HEK293 (cell line): ENCODE measurements around the gene MKLN1.
A peak's percentile ranks its signal among the peaks of the same experiment; 100 is the strongest.
"Not testable (repeated sequence)": the region's sequence is repeated elsewhere in the genome, so short reads cannot be mapped to it uniquely, and the experiment has no call there.

Experiments
- CTCF ChIA-PET: fragments of 350-600 bp; formaldehyde crosslinking; extraction: SDS; loops from one replicate; lab custom pipeline; 2021; ENCODE audit warnings: antibody characterized with exemption; lab: Yijun Ruan, JAX
- POLR2A ChIA-PET: fragments of 300-600 bp; formaldehyde crosslinking; extraction: SDS; loops from one replicate; lab custom pipeline; 2020; ENCODE audit warnings: antibody characterized with exemption, inconsistent platforms; lab: Yijun Ruan, JAX
- H3K27ac ChIP-seq: fragments of 200-500 bp; sonication (Bioruptor generic); 2 replicates; pipeline ENCODE4 v1.5.1; 2014; ENCODE audit warnings: low read depth, low read length, control low read depth, inconsistent platforms; ENCODE audit errors: extremely low read depth
- H3K36me3 ChIP-seq, 2 experiments: fragments of 200-500 bp in 1 of 2; sonication (Bioruptor generic) in 1 of 2; 1 replicate in 1 of 2; 2 replicates in 1 of 2; pipeline ENCODE4 v1.5.1; 2014 to 2017; ENCODE audit warnings: inconsistent platforms in 2 of 2, low read length in 2 of 2; ENCODE audit not compliant: control insufficient read depth in 2 of 2, insufficient read depth in 1 of 2
- H3K4me1 ChIP-seq: fragments of 200-500 bp; sonication (Bioruptor generic); 2 replicates; pipeline ENCODE4 v1.5.1; 2014; ENCODE audit warnings: mild to moderate bottlenecking, low read length, inconsistent platforms; ENCODE audit not compliant: control insufficient read depth, insufficient read depth
- H3K4me3 ChIP-seq: 2 replicates; pipeline ENCODE4 v1.5.1; 2011; ENCODE audit warnings: low read depth, mild to moderate bottlenecking, control low read depth, low read length, moderate library complexity
- H3K9me3 ChIP-seq: fragments of 200-500 bp; sonication (Bioruptor generic); 2 replicates; pipeline ENCODE4 v1.5.1; 2014; ENCODE audit warnings: low read depth, low read length, inconsistent platforms; ENCODE audit not compliant: control insufficient read depth, insufficient read depth
- GLIS1 ChIP-seq: fragments of 450-650 bp; formaldehyde crosslinking; IDR thresholded peaks from 2 replicates; pipeline ENCODE4 v1.5.1; 2016; ENCODE audit warnings: missing biosample characterization, missing genetic modification characterization
- SP3 ChIP-seq: fragments of 450-650 bp; formaldehyde crosslinking; IDR thresholded peaks from 2 replicates; pipeline ENCODE4 v1.5.1; 2016; ENCODE audit warnings: missing biosample characterization, missing genetic modification characterization
- TCF7L2 ChIP-seq: IDR thresholded peaks from 2 replicates; pipeline ENCODE4 v1.6.1; 2011; ENCODE audit warnings: low read depth, mild to moderate bottlenecking, inconsistent platforms, low read length, moderate library complexity, borderline replicate concordance
- ZBTB17 ChIP-seq: fragments of 450-650 bp; formaldehyde crosslinking; IDR thresholded peaks from 2 replicates; pipeline ENCODE4 v1.5.1; 2016; ENCODE audit warnings: missing biosample characterization, missing genetic modification characterization
- ZFP69B ChIP-seq: fragments of 450-650 bp; formaldehyde crosslinking; IDR thresholded peaks from 2 replicates; pipeline ENCODE4 v1.5.1; 2016; ENCODE audit warnings: missing biosample characterization, missing genetic modification characterization
- ZNF157 ChIP-seq: fragments of 450-650 bp; formaldehyde crosslinking; IDR thresholded peaks from 2 replicates; pipeline ENCODE4 v1.5.1; 2016; ENCODE audit warnings: missing biosample characterization, missing genetic modification characterization
- ZNF266 ChIP-seq: fragments of 450-650 bp; formaldehyde crosslinking; IDR thresholded peaks from 2 replicates; pipeline ENCODE4 v1.5.1; 2016; ENCODE audit warnings: missing biosample characterization, missing genetic modification characterization, low read depth
- ZNF501 ChIP-seq: fragments of 450-650 bp; formaldehyde crosslinking; IDR thresholded peaks from 2 replicates; pipeline ENCODE4 v1.5.1; 2016; ENCODE audit warnings: missing biosample characterization, missing genetic modification characterization
- ZNF561 ChIP-seq: fragments of 450-650 bp; IDR thresholded peaks from 2 replicates; pipeline ENCODE4 v1.5.1; 2018; ENCODE audit warnings: missing biosample characterization, missing genetic modification characterization, borderline replicate concordance
- ZNF664 ChIP-seq: fragments of 450-650 bp; formaldehyde crosslinking; IDR thresholded peaks from 2 replicates; pipeline ENCODE4 v1.5.1; 2016; ENCODE audit warnings: missing biosample characterization, missing genetic modification characterization
- ZNF670 ChIP-seq: fragments of 450-650 bp; formaldehyde crosslinking; IDR thresholded peaks from 2 replicates; pipeline ENCODE4 v1.5.1; 2016; ENCODE audit warnings: missing biosample characterization, missing genetic modification characterization, low read depth
- TF ChIP-seq, protein P1 (sequence below): fragments of 450-650 bp; formaldehyde crosslinking; IDR thresholded peaks from 2 replicates; pipeline ENCODE4 v1.5.1; 2017; ENCODE audit warnings: missing biosample characterization, missing genetic modification characterization
- TF ChIP-seq, protein P2 (sequence below): fragments of 450-650 bp; formaldehyde crosslinking; conservative IDR thresholded peaks from 2 replicates; pipeline ENCODE4 v1.5.1; 2016; ENCODE audit warnings: low read depth, missing biosample characterization, missing genetic modification characterization
- TF ChIP-seq, protein P3 (sequence below): fragments of 450-650 bp; formaldehyde crosslinking; IDR thresholded peaks from 2 replicates; pipeline ENCODE4 v1.5.1; 2017; ENCODE audit warnings: missing biosample characterization, missing genetic modification characterization
- TF ChIP-seq, protein P4 (sequence below): fragments of 450-650 bp; formaldehyde crosslinking; IDR thresholded peaks from 2 replicates; pipeline ENCODE4 v1.5.1; 2016; ENCODE audit warnings: missing biosample characterization, missing genetic modification characterization

The MKLN1 gene

DNA sequence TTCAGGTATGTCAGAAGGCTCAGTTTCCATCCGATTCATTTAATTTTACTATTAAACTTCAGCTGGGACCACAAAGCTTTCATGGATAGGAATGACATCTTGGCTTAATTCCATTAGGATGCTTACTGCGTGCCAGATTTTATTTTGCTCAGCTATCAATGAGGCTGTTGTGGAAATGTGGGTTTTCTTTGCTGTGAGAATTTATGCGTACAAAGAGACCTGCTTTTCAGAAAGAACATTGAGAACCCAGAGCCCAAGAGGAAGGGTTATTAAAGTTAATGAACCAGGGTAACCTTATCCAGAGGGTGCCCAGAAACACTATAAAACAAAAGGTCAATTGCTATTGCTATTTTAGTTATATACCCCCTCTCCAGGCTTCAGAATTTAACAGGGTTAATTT, 98.3 kb downstream of the MKLN1 start:
- H3K4me1 ChIP-seq, result no peaks in the 10 kb centered on the region
- TF ChIP-seq ZNF664 (tag by site-specific recombination) (no peak), ZNF157 (tag by site-specific recombination) (no peak), ZNF266 (tag by site-specific recombination) (no peak)
- peaks cover 0 to 8% of the 10 kb centered on the region in 2 experiments; a peak in 2 of 3 replicates for H3K36me3 ChIP-seq
- CTCF ChIA-PET, result no interaction called here
- no peaks in the 10 kb centered on the region for H3K9me3 ChIP-seq
- POLR2A ChIA-PET, result no interaction called here
- H3K4me3 ChIP-seq, result no peak overlapping the region
- H3K27ac ChIP-seq, result no peak overlapping the region

DNA sequence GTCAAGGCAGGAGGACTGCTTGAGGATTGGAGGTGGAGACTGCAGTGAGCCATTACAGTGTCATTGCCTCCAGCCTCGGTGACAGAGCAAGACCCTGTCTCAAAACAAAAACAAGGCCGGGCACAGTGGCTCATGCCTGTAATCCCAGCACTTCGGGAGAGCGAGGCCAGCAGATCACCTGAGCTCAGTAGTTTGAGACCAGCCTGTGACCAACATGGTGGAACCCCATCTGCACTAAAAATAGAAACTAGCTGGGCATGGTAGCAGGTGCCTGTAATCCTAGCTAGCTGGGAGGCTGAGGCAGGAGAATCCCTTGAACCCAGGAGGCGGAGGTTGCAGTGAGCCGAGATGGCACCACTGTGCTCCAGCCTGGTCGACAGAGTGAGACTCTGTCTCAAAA, 103.2 kb downstream of the MKLN1 start:
- POLR2A ChIA-PET, H3K36me3 ChIP-seq, H3K4me1 ChIP-seq, H3K9me3 ChIP-seq, H3K4me3 ChIP-seq, H3K27ac ChIP-seq: not testable (repeated sequence)
- CTCF ChIA-PET, result interaction anchor here (0.5 kb wide), 1 partner anchor 261 kb away, joined by 4 read pairs; no protein-coding TSS in a partner anchor

DNA sequence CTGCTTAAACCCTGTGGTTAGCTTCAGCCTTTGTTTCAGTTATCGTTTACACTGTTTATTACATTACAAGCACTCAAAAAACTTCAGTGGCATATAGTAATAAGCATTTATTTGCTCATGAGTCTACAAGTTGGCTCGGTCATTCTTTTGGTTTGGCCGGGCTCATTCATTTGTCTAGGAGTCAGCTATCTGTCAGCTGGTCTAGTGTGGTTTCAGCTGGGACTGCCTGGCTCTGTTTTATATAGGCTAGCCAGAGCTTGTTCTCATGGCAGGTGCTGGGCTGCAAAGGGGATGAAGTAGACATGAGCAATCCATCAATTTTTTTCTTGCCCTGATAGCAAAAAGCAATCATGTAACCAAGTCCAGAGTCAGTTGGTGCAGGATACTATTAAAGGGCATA, 103.6 kb downstream of the MKLN1 start:
- Histone ChIP-seq H3K27ac (no peak overlapping the region), H3K4me1 (no peaks in the 10 kb centered on the region), H3K36me3 (peaks cover 3 to 8% of the 10 kb centered on the region in 2 experiments; a peak in 2 of 3 replicates), H3K4me3 (no peak overlapping the region), H3K9me3 (no peaks in the 10 kb centered on the region)
- TF ChIP-seq ZBTB17 (tag by site-specific recombination) (0 out of 2 replicates have a peak, but pooled peaks have one; percentile 19), ZNF561 (tag by site-specific recombination) (no peak)
- TF ChIP-seq, protein P1, sequence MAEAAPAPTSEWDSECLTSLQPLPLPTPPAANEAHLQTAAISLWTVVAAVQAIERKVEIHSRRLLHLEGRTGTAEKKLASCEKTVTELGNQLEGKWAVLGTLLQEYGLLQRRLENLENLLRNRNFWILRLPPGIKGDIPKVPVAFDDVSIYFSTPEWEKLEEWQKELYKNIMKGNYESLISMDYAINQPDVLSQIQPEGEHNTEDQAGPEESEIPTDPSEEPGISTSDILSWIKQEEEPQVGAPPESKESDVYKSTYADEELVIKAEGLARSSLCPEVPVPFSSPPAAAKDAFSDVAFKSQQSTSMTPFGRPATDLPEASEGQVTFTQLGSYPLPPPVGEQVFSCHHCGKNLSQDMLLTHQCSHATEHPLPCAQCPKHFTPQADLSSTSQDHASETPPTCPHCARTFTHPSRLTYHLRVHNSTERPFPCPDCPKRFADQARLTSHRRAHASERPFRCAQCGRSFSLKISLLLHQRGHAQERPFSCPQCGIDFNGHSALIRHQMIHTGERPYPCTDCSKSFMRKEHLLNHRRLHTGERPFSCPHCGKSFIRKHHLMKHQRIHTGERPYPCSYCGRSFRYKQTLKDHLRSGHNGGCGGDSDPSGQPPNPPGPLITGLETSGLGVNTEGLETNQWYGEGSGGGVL (tag by site-specific recombination), result no peak
- TF ChIP-seq, protein P2, sequence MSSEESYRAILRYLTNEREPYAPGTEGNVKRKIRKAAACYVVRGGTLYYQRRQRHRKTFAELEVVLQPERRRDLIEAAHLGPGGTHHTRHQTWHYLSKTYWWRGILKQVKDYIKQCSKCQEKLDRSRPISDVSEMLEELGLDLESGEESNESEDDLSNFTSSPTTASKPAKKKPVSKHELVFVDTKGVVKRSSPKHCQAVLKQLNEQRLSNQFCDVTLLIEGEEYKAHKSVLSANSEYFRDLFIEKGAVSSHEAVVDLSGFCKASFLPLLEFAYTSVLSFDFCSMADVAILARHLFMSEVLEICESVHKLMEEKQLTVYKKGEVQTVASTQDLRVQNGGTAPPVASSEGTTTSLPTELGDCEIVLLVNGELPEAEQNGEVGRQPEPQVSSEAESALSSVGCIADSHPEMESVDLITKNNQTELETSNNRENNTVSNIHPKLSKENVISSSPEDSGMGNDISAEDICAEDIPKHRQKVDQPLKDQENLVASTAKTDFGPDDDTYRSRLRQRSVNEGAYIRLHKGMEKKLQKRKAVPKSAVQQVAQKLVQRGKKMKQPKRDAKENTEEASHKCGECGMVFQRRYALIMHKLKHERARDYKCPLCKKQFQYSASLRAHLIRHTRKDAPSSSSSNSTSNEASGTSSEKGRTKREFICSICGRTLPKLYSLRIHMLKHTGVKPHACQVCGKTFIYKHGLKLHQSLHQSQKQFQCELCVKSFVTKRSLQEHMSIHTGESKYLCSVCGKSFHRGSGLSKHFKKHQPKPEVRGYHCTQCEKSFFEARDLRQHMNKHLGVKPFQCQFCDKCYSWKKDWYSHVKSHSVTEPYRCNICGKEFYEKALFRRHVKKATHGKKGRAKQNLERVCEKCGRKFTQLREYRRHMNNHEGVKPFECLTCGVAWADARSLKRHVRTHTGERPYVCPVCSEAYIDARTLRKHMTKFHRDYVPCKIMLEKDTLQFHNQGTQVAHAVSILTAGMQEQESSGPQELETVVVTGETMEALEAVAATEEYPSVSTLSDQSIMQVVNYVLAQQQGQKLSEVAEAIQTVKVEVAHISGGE, result no peak
- ChIA-PET POLR2A (no interaction called here), CTCF (no interaction called here)

DNA sequence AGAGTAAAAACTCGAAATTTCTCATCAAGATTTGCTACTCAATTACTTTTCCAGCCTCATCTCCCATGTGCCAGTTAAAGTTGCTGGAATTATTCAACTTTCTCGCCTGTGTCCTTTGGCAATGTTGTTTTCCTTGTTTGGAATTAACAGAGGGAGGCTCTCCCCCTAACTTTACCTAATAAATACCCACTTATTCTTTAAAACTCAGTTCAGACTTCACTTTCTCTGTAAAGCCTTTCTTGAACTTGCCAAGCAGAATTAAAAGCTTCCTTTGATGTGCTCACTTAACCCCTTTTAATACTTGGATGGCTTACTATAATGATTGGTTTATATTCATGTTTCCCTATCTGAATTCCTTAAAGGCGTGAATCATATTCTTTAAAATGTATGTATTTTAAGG, 104.1 kb downstream of the MKLN1 start:
- TF ChIP-seq ZNF670, result no peak
- no peak for TF ChIP-seq TCF7L2
- TF ChIP-seq ZNF501 (tag by site-specific recombination), result no peak
- TF ChIP-seq, protein P3, sequence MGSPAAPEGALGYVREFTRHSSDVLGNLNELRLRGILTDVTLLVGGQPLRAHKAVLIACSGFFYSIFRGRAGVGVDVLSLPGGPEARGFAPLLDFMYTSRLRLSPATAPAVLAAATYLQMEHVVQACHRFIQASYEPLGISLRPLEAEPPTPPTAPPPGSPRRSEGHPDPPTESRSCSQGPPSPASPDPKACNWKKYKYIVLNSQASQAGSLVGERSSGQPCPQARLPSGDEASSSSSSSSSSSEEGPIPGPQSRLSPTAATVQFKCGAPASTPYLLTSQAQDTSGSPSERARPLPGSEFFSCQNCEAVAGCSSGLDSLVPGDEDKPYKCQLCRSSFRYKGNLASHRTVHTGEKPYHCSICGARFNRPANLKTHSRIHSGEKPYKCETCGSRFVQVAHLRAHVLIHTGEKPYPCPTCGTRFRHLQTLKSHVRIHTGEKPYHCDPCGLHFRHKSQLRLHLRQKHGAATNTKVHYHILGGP (tag by site-specific recombination), result no peak
- TF ChIP-seq, protein P4, sequence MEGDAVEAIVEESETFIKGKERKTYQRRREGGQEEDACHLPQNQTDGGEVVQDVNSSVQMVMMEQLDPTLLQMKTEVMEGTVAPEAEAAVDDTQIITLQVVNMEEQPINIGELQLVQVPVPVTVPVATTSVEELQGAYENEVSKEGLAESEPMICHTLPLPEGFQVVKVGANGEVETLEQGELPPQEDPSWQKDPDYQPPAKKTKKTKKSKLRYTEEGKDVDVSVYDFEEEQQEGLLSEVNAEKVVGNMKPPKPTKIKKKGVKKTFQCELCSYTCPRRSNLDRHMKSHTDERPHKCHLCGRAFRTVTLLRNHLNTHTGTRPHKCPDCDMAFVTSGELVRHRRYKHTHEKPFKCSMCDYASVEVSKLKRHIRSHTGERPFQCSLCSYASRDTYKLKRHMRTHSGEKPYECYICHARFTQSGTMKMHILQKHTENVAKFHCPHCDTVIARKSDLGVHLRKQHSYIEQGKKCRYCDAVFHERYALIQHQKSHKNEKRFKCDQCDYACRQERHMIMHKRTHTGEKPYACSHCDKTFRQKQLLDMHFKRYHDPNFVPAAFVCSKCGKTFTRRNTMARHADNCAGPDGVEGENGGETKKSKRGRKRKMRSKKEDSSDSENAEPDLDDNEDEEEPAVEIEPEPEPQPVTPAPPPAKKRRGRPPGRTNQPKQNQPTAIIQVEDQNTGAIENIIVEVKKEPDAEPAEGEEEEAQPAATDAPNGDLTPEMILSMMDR (tag by site-specific recombination), result no peak
- no peak for TF ChIP-seq GLIS1 (tag by site-specific recombination)
- TF ChIP-seq SP3, result no peak
- TF ChIP-seq ZFP69B (tag by site-specific recombination), result no peak
- Histone ChIP-seq H3K4me1 (no peaks in the 10 kb centered on the region), H3K4me3 (no peak overlapping the region), H3K27ac (no peak overlapping the region), H3K36me3 (peaks cover 3 to 8% of the 10 kb centered on the region in 2 experiments; a peak in 2 of 3 replicates), H3K9me3 (no peaks in the 10 kb centered on the region)
- ChIA-PET POLR2A (no interaction called here), CTCF (no interaction called here)
